Stimulated activated CD8-positive, alpha-beta memory T cell treated with anti-CD3 and anti-CD28 coated beads, Interleukin-12 subunit alpha, Interleukin-12 subunit beta, amount 100 ng/mL, for 4 hours (primary cell): ENCODE data around the gene THUMPD2.

ENCODE experiments used
- DNase-seq: peaks from one replicate; pipeline ENCODE4 v3.0.0-alpha.2; 2020; ENCODE audit warnings: low read depth

Gene THUMPD2

DNA sequence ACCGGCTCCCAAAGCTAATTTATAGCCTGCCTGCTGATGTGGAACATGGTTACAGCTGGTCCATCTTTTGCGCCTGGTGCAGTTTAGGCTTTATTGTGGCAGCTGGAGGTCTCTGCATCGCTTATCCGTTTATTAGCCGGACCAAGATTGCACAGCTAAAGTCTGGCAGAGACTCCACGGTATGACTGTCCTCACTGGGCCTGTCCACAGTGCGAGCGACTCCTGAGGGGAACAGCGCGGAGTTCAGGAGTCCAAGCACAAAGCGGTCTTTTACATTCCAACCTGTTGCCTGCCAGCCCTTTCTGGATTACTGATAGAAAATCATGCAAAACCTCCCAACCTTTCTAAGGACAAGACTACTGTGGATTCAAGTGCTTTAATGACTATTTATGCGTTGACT is 62.0 kb downstream of the THUMPD2 start:
- no peak for DNase-seq

- DNase-seq: no peak
Observed at GRCh38 chr2:39715822-39716221, 63.2 kb downstream of the THUMPD2 start.

GRCh38 chr2:39715095-39715494 is 64.0 kb downstream of the THUMPD2 start:
- no peak for DNase-seq

DNA sequence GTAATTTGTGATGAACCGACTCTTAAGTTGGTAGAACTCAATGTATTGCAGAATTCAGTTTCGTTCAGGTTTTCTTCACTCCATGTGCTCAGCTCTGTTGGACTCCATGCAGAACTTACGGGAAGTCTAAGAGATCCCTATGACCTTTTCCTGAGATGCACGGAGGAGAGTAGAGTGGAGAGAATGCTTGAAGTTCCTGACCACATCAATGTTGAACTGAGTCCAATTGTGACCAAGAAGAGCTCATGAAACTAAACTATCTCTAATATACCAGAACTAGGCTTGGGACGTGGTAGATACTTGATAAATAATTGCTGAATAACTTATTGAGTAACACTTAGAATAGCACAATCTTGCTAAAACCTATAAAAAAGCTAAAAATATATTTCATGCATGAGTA is 66.1 kb downstream of the THUMPD2 start:
- no peak for DNase-seq

- no peak for DNase-seq
Observed at GRCh38 chr2:39710807-39711206, 68.3 kb downstream of the THUMPD2 start.

DNA sequence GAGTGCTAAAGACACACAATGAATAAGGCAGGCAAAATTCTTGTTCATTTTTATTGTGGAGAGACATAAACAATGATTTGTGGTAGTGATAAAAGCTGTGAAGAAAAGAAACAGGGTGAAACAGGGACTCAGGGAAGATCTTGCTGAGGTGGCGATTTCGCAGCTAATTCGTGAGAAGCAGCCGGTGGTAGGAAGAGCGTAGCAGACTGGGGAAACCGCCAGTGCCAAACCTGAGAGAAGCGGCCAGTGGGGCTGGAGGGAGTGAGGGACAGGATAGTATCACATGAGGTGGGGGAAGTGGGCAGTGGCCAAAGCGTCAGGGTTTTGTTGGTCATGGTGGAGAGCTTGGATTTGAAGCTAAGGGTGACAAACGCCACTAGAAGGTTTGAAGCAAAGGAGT is 71.1 kb downstream of the THUMPD2 start:
- DNase-seq: no peak

GRCh38 chr2:39706945-39707344 is 72.1 kb downstream of the THUMPD2 start:
- no peak for DNase-seq

DNA sequence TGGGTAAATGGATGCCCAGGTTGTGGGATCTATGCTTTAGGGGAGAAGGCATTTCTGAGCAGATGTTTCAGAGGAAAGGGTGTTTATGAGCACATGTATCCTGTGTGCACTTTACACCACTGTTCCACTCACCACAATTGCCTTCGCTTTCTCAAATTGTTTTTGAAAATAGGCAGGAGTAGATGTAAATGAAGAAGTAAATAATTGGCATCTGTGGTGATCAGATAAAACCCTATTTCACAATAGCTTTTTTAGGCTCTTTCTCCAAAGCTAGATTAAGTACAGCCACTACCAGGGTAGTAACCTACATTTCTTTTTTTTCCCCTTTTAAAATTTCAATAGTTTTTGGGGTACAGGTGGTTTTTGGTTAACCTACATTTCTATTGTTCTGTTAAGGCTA is 72.7 kb downstream of the THUMPD2 start:
- no peak for DNase-seq

DNA sequence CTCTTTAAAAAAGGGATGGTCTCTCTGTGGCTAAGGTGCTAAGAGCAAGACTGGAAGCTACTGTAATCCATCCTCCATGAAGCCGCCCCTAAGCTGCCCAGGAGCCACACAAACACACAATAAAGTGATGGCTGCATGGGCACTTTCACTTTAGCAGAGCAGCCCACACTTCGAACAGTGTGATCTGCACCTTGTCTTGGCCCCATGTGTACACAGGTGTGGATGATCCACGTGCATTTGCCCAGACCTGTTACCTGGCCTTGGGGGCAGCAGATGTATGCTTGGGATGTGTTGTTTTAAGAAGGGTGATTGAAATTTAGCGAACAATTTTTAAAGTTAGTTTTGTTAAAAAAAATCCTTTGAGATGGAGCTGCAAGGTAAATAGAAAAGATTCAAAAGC is 73.4 kb downstream of the THUMPD2 start:
- DNase-seq: no peak

- no peak for DNase-seq
Observed at GRCh38 chr2:39704540-39704939, 74.5 kb downstream of the THUMPD2 start.

DNA sequence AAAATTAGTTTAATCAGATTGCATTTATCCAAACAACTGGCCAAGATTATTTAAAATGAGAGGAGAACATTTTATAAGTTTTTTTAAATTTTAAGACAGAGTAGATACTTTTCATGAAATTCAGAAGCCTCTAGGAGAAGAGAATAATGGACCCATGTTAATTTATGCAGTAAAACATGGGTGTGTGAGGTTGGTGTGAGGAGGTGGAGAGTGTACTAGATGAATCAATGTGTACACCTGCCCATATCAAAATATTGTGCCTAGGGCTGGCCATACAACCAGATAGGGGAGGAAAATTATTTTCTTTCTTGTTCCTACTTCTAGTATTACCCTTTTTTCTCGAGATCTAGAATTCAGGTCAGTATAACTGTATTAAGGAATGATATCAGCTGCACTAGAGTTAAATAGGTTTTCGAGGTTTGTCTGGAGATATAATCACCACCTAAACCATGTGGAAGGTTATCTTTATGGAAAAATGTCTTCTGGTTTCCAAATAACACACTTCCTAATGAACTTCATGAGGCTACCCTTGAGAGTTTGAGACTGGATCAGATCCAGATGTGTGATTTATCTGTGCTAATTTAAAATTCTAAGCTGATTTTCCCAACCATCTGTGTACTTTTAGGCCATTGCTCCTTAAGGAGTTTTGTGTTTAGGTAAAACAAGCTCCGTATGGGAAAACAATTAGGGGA is 75.7 kb downstream of the THUMPD2 start:
- no peak for DNase-seq

DNA sequence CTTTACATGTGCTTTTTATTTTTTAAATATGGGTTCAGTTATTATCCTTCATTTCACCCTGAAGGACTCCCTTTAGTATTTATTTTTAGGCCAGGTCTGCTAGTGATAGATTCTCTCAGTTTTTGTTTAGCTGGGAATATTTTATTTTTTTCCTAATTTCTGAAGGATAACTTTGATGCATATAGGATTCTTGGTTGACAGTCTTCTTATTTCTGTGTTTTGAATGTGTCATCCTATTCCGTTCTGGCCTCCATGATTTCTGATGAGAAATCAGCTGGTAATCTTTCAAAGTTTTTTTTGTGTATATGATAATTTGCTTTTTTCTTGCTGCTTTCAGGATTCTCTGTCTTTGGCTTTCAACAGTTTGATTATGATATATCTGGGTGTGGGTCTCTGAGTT is 77.9 kb downstream of the THUMPD2 start:
- no peak for DNase-seq

GRCh38 chr2:39697454-39697853 is 81.6 kb downstream of the THUMPD2 start:
- DNase-seq: no peak

DNA sequence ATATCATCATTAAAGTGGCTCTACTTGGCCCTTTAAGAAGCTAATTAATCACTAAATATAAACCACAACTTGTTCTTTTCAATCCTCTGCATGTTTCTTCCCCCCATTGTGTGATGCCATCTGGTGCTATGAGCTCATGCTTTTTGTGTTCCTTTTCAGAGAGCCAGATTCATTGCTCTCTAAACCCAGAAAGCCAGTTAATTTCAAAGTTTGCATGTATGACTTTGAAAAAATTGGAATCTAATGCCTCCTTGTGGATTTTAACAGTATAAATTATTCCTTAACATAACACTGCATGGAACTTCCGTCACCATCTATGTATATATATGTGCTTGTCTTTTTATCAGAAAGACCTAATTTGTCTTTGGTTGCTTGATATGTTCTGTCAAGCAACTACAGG is 82.2 kb downstream of the THUMPD2 start:
- DNase-seq: no peak

GRCh38 chr2:39696101-39696553 is 82.9 kb downstream of the THUMPD2 start:
- no peak for DNase-seq

GRCh38 chr2:39693245-39693644 is 85.8 kb downstream of the THUMPD2 start:
- no peak for DNase-seq

DNA sequence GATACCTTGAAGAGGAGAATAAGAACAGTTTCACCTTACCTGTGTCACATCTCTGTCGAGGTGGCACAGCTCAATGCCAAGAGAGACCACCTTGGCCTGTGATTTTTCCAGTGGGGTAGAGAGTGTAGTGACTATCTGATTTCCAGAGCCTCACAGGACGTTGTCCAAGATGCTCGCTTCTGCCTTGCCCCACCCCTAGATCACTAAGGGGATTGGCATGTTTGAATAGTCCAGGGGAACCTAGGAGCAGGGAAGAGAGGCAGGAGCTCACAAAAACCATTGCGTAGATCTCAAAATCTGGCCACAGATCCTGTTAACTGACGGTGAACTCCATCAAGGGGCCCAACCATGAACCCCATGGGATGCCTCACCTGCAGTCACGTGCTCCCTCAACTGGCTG is 89.2 kb downstream of the THUMPD2 start:
- no peak for DNase-seq

- no peak for DNase-seq
Observed at GRCh38 chr2:39689272-39689841, 89.7 kb downstream of the THUMPD2 start.

- no peak for DNase-seq
Observed at GRCh38 chr2:39688181-39688580, 90.9 kb downstream of the THUMPD2 start.

DNA sequence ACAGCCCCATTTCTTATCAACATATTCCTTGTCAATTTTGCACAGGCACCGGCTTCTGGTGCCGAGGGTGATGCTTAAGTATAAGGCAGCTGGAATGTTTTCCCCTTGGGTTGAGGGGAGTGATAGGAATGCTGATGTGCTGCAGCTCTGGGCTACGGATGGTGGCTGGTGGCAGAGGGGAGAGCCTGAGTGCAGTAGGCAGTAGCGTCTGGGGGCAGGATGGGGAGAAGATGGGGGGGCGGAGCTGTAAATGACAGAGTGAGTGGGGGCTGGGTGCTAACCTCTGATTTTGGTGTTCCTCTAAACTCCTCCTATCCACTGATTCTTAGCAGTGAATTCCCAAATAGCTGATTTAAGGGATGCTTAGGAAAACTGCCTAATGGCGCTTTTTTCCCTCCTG is 92.6 kb downstream of the THUMPD2 start:
- no peak for DNase-seq
